ENCODE measurements around the gene AIFM3.

Gene AIFM3

DNA sequence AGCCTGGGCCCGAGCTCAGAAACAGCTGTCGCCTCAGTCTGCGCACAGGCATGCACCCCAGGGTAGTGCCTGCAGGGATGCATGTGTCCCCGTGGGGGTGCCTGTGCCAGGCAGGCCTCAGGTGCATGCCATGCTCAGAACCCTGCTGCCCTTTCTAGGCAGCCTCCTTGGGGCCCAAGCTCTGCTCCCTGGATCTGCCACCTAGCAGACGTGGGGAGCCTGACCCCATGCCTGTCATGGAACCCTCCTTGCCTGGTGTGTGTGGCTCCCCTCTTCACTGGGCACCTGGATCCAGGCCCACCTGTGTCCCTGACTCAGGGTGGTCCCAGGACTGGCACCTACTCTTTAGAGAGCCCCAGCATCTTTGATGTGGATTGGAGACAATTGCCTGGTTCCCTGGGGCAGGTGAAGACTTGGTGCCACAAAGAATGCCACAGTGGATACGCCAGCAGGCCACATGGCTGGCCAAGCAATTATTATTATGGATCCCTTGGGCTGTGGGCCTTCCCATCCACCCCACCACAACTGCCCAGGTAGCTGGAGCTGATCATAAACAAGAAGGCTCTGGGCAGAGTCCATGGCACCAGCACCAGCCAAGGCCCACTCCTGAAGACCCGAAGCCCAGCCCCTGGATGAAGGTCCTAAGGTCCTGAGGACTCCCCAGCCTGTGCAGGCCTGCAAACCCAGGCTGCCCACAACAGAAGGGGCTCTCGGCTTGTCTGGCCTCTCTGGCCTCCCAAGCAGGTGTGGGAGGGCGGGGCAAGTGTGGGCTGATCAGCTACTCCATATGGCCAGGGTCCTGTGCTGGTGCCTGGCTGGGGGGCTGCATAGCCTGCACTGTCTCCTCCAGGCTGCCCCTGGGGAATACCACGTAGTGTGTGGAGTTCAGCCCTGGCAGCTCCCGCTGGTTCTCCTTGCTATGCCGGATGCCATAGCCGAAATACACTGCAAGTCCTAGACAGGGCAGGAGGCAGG, 61.5 kb downstream of the AIFM3 start:
- no peak overlapping the region for H3K4me3 ChIP-seq

DNA sequence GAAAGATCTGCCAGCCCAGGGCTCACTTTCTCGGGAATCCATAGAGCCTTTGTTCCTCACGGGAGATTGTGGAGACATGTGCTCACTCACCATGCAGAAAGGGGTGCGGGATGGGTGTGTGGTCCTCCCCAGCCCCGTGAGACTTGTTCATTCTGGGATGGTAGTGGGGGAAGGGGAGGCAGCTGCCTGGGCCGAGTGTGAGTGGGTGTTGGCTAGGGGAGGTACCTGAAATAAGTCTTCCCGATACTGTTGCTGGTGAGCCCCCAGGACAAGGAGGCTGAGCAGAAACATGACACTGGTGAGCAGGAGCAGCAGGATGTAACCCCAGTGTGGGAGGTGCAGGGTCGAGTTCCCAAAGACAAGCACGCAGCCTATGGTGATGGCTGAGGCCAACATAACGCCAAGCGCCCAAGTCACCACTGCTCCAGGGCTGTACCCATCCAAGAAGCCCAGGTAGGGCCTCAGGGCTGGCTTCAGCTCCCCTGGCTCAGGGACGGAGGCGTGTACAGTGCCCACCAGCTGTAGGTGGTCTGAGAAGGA, 62.5 kb downstream of the AIFM3 start:
- peaks cover 0 to 15% (median 9%) of the 10 kb centered on the region in 4 donors for H3K4me1 ChIP-seq
- H3K27me3 ChIP-seq: peaks cover 0 to 75% of the 10 kb centered on the region in 2 donors
- intact Hi-C loops (cut with DNase I; ENCODE audit: low total_unique reads): loop anchor here (5.0 kb wide), 1 partner anchor 938 kb away; no protein-coding TSS in a partner anchor
- no peak overlapping the region for H3K27ac ChIP-seq
- TF ChIP-seq, protein P1, sequence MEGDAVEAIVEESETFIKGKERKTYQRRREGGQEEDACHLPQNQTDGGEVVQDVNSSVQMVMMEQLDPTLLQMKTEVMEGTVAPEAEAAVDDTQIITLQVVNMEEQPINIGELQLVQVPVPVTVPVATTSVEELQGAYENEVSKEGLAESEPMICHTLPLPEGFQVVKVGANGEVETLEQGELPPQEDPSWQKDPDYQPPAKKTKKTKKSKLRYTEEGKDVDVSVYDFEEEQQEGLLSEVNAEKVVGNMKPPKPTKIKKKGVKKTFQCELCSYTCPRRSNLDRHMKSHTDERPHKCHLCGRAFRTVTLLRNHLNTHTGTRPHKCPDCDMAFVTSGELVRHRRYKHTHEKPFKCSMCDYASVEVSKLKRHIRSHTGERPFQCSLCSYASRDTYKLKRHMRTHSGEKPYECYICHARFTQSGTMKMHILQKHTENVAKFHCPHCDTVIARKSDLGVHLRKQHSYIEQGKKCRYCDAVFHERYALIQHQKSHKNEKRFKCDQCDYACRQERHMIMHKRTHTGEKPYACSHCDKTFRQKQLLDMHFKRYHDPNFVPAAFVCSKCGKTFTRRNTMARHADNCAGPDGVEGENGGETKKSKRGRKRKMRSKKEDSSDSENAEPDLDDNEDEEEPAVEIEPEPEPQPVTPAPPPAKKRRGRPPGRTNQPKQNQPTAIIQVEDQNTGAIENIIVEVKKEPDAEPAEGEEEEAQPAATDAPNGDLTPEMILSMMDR (IDR thresholded peaks at IDR 0.05): no peak
- H3K4me3 ChIP-seq: no peak overlapping the region
- no peaks in the 10 kb centered on the region for H3K9me3 ChIP-seq
- no peaks in the 10 kb centered on the region for H3K36me3 ChIP-seq
- DNase-seq: no peak

More for the DNA sequence above, 61.5 kb downstream of the AIFM3 start:
- intact Hi-C loops (cut with DNase I; ENCODE audit: low total_unique reads): no loop called here
- no peak overlapping the region for H3K27ac ChIP-seq
- H3K27me3 ChIP-seq: peaks cover 0 to 75% of the 10 kb centered on the region in 2 donors
- DNase-seq: no peak
- no peaks in the 10 kb centered on the region for H3K36me3 ChIP-seq
- TF ChIP-seq, protein P1 (IDR thresholded peaks at IDR 0.05): no peak
- peaks cover 0 to 15% (median 9%) of the 10 kb centered on the region in 4 donors for H3K4me1 ChIP-seq
- no peaks in the 10 kb centered on the region for H3K9me3 ChIP-seq

DNA sequence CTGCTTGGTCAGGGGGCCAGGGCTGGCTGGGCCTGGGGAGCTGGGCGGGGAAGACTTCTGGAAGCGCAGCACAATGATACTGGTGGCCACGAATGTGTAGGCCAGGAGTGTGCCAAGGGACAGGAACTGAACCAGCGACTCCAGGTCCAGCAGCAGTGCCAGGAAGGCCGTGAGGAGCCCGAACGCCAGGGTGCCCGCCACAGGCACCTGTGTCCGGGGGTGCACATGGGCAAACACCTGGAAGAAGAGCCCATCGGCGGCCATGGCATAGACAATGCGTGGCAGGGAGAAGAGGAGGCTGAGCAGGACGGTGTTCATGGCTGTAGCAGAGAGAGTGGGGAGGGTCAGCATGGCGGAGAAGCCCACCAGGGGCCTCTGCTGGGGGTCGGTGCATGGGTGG, 63.0 kb downstream of the AIFM3 start:
- no peaks in the 10 kb centered on the region for H3K9me3 ChIP-seq
- no peak for DNase-seq
- peaks cover 0 to 75% of the 10 kb centered on the region in 2 donors for H3K27me3 ChIP-seq
- no peak overlapping the region for H3K27ac ChIP-seq
- H3K36me3 ChIP-seq: no peaks in the 10 kb centered on the region
- peaks cover 0 to 15% (median 9%) of the 10 kb centered on the region in 4 donors for H3K4me1 ChIP-seq
- H3K4me3 ChIP-seq: no peak overlapping the region
- TF ChIP-seq, protein P1 (IDR thresholded peaks at IDR 0.05): no peak
- intact Hi-C loops (cut with DNase I; ENCODE audit: low total_unique reads): loop anchor here (5.0 kb wide), 1 partner anchor 937 kb away; no protein-coding TSS in a partner anchor
